Retinal pigment epithelial cell (primary cell): ENCODE data around the gene IL4R.

Source experiments
- DNase-seq: peaks from one replicate; pipeline ENCODE4 v3.0.0-alpha.2; 2010; ENCODE audit warnings: low read depth
- H3K4me3 ChIP-seq: 2 replicates; pipeline ENCODE4 v1.5.1; 2011; ENCODE audit warnings: mild to moderate bottlenecking, low read length, control low read depth, moderate library complexity
- TF ChIP-seq, protein P1 (sequence below): conservative IDR thresholded peaks from 2 replicates; pipeline ENCODE4 v1.5.1; 2011; ENCODE audit warnings: low read depth, low read length, control low read depth, inconsistent platforms

Gene IL4R

DNA sequence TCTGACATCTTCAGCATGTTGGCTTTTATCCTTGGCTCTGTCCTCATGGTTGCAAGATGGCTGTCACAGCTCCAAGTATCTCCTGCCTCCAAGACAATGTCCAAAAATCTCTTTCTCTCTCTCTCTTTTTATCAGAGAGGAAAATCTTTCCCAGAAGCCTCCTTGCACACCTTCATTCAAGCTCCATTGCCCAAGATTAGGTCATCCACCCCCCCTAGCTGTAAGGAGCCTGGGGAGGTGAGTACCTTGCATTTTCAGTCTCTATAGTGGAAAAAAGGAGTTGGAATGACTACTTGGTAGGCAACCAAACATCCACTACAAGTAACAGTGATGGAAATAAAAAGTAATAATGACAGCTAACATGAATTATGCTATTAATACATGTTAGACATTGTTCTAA lies 23.2 kb upstream of the IL4R start:
- TF ChIP-seq, protein P1, sequence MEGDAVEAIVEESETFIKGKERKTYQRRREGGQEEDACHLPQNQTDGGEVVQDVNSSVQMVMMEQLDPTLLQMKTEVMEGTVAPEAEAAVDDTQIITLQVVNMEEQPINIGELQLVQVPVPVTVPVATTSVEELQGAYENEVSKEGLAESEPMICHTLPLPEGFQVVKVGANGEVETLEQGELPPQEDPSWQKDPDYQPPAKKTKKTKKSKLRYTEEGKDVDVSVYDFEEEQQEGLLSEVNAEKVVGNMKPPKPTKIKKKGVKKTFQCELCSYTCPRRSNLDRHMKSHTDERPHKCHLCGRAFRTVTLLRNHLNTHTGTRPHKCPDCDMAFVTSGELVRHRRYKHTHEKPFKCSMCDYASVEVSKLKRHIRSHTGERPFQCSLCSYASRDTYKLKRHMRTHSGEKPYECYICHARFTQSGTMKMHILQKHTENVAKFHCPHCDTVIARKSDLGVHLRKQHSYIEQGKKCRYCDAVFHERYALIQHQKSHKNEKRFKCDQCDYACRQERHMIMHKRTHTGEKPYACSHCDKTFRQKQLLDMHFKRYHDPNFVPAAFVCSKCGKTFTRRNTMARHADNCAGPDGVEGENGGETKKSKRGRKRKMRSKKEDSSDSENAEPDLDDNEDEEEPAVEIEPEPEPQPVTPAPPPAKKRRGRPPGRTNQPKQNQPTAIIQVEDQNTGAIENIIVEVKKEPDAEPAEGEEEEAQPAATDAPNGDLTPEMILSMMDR: no peak
- DNase-seq: no peak
- H3K4me3 ChIP-seq: no peak overlapping the region

DNA sequence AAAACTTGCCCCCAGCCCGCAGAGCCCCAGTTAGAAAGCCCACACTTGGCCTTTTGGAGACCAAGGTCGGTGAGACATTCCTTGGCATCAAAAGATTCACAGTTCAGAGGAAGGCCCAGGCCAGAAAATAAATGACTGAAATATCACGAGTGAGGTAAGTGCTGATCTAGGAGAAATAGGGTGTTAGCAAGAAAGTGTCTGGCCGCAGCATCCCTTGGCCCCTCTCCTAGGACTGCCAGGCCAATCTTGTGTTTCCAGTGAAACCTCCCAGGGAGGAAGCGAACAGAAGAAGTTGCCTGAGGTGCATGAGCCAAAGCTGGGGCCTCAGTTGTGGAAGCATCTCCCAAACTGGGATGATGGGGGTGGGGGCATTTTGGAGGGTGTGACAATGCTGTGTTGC lies 22.7 kb upstream of the IL4R start:
- no peak overlapping the region for H3K4me3 ChIP-seq
- DNase-seq: no peak
- TF ChIP-seq, protein P1: no peak

DNA sequence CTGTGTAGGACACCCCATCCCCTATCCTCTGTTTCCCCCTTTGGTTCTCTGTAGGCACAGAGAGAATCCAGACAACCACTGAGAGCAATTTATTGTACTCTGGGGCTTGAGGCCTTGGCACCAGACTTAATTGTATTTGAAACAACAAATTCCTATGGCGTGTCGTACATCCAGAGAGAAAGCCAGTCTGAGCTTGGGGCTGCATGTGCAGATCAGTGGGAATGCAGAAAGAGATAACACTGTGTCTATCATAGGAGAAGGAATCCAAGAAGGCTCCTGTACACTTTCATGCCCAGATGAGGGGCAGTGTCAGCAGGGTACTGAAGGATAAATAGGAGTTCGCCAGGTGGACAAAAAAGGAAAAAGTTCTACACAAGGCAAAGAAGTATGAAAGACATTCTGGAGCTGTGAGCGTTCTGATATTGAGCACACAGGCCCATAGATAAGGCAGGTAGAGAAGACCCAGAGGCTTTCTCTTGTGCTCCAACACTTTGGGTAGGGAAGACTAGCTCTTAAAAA lies 22.0 kb upstream of the IL4R start:
- DNase-seq: no peak

DNA sequence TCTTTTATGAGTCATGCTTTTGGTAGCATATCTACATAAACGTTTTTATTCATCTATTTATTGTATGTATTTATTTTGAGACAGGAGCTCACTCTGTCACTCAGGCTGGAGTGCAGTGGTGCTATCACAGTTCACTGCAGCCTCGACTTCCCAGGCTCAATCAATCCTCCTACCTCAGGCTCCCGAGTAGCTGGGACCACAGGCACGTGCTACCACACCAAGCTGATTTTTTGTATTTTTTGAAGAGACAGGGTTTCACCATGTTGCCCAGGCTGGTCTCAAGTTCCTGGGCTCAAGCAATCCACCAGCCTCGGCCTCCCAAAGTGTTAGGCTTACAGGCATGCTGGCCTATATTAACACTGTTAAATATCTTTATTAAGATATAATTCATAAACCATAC lies 20.4 kb upstream of the IL4R start:
- no peak overlapping the region for H3K4me3 ChIP-seq
- TF ChIP-seq, protein P1: no peak
- no peak for DNase-seq

More for the DNA sequence above, 22.0 kb upstream of the IL4R start:
- no peak overlapping the region for H3K4me3 ChIP-seq
- TF ChIP-seq, protein P1: no peak

GRCh38 chr16:27298132-27298531 lies 15.6 kb upstream of the IL4R start:
- TF ChIP-seq, protein P1: no peak
- no peak overlapping the region for H3K4me3 ChIP-seq
- DNase-seq: no peak

DNA sequence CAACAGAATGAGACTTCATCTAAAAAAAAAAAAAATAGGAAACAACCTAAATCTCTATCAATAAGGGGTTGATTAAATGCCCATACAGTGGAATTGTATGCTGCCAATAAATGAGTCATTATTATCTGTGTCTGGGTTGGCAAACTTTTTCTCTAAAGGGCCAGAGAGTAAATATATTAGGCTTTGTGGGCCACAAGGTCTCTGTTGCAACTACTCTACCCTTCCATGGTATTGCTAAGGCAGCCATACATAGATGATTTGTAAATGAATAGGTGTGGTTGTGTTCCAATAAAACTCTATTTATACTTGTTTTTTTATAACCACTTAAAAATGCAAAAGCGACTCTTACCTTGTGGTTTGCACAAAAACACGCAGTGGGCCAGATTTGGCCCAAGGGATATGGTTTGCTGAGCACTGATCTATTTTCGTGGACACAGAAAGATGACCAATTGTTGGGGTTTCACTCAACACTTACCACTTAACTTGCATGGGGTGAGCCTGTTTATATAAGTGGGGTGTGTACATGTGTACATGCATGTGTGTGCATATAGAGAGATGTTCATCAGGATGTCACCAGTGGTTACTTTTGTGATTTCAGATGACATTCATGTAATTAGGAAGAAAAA lies 12.4 kb upstream of the IL4R start:
- TF ChIP-seq, protein P1: no peak
- no peak overlapping the region for H3K4me3 ChIP-seq
- DNase-seq: no peak

DNA sequence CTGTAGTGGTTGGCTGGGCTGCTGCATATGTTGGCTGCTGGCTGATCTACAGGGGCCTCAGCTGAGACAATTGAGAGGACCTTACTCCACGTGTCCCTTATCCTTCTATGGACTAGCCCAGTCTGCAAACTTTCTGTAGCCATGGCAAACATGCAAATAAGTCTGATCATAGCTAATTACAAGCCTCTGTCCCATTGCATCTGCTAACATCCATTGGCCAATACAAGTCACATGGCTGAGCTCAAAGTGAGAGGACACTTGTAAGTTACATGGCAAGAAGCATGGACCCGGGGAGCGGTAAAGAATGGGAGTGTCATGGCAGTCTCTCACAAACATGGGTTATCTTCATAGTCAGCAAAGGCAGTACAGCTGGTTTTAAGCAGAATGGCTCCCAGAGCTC lies 11.6 kb upstream of the IL4R start:
- no peak overlapping the region for H3K4me3 ChIP-seq
- DNase-seq: no peak
- TF ChIP-seq, protein P1: no peak
